ENCODE measurements around the gene CLPTM1.
"Not testable (repeated sequence)": the region's sequence is repeated elsewhere in the genome, so short reads cannot be mapped to it uniquely, and the experiment has no call there.

DNA sequence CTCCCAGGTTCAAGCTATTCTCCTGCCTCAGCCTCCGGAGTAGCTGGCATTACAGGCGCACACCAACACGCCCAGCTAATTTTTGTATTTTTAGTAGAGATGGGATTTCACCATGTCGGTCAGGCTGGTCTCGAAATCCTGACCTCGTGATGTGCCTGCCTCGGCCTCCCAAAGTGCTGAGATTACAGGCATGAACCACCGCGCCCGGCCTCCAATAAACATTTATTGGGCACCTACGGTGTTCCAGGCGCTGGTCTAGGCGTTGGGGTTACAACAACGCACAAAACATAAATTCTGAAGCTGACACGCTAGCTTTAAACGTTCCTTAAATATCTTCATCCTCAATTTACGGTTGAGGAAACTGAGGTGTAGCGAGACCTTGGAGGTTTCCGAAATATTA, 45.5 kb downstream of the CLPTM1 start:
- TF ChIP-seq, protein P1, sequence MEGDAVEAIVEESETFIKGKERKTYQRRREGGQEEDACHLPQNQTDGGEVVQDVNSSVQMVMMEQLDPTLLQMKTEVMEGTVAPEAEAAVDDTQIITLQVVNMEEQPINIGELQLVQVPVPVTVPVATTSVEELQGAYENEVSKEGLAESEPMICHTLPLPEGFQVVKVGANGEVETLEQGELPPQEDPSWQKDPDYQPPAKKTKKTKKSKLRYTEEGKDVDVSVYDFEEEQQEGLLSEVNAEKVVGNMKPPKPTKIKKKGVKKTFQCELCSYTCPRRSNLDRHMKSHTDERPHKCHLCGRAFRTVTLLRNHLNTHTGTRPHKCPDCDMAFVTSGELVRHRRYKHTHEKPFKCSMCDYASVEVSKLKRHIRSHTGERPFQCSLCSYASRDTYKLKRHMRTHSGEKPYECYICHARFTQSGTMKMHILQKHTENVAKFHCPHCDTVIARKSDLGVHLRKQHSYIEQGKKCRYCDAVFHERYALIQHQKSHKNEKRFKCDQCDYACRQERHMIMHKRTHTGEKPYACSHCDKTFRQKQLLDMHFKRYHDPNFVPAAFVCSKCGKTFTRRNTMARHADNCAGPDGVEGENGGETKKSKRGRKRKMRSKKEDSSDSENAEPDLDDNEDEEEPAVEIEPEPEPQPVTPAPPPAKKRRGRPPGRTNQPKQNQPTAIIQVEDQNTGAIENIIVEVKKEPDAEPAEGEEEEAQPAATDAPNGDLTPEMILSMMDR (IDR thresholded peaks at IDR 0.05): not testable (repeated sequence)
- TF ChIP-seq POLR2A, EP300 (IDR thresholded peaks at IDR 0.05): not testable (repeated sequence)

All from ovary (tissue), 3 donors.